Measurements from ENCODE around the gene KCNAB1. TPM values are rescaled to one million over a fixed set of nuclear protein-coding genes. Genes with fewer than 3 reads are reported as not detected.
"Not testable (repeated sequence)": the region's sequence is repeated elsewhere in the genome, so short reads cannot be mapped to it uniquely, and the experiment has no call there.

KCNAB1 gene
- total RNA-seq, 3 donors from 2014 or later, result 3.9 to 8.3 (median 5.4) TPM

GRCh38 chr3:156230278-156230900, 110.0 kb downstream of the KCNAB1 start:
- no peaks in the 10 kb centered on the region for H3K36me3 ChIP-seq
- no peaks in the 10 kb centered on the region for H3K27me3 ChIP-seq
- H3K9me3 ChIP-seq, result no peaks in the 10 kb centered on the region
- no peak for DNase-seq (ENCODE audit: low spot score in 2 of 2)
- TF ChIP-seq POLR2A (IDR thresholded peaks at IDR 0.05), result no peak
- TF ChIP-seq POLR2AphosphoS5 (IDR thresholded peaks at IDR 0.05), result no peak
- no peak for TF ChIP-seq CTCF (IDR thresholded peaks at IDR 0.05)
- intact Hi-C loops (cut with DNase I; ENCODE audit: low total_unique reads), result no loop called here
- H3K4me3 ChIP-seq, result no peak overlapping the region
- H3K27ac ChIP-seq, result no peak overlapping the region
- no peaks in the 10 kb centered on the region for H3K4me1 ChIP-seq

- DNase-seq (ENCODE audit: low spot score in 2 of 2); H3K36me3 ChIP-seq; H3K9me3 ChIP-seq; H3K4me1 ChIP-seq; intact Hi-C loops (cut with DNase I; ENCODE audit: low total_unique reads); H3K27ac ChIP-seq; H3K4me3 ChIP-seq; H3K27me3 ChIP-seq: not testable (repeated sequence)
Measured at GRCh38 chr3:156231221-156231620, 110.8 kb downstream of the KCNAB1 start.

- Histone ChIP-seq H3K4me1 (no peaks in the 10 kb centered on the region), H3K36me3 (no peaks in the 10 kb centered on the region), H3K9me3 (no peaks in the 10 kb centered on the region), H3K27me3 (no peaks in the 10 kb centered on the region), H3K27ac (no peak overlapping the region), H3K4me3 (no peak overlapping the region)
- no peak for DNase-seq (ENCODE audit: low spot score in 2 of 2)
- intact Hi-C loops (cut with DNase I; ENCODE audit: low total_unique reads), result no loop called here
- TF ChIP-seq CTCF (IDR thresholded peaks at IDR 0.05) (no peak), POLR2A (IDR thresholded peaks at IDR 0.05) (no peak), POLR2AphosphoS5 (IDR thresholded peaks at IDR 0.05) (no peak)
Measured at GRCh38 chr3:156233876-156234275, 113.5 kb downstream of the KCNAB1 start.

- Histone ChIP-seq H3K27me3 (no peaks in the 10 kb centered on the region), H3K9me3 (no peaks in the 10 kb centered on the region), H3K4me1 (no peaks in the 10 kb centered on the region), H3K4me3 (no peak overlapping the region), H3K27ac (no peak overlapping the region), H3K36me3 (no peaks in the 10 kb centered on the region)
- no peak for TF ChIP-seq CTCF (IDR thresholded peaks at IDR 0.05)
- no peak for TF ChIP-seq POLR2AphosphoS5 (IDR thresholded peaks at IDR 0.05)
- TF ChIP-seq POLR2A (IDR thresholded peaks at IDR 0.05), result no peak
- intact Hi-C loops (cut with DNase I; ENCODE audit: low total_unique reads), result no loop called here
- no peak for DNase-seq (ENCODE audit: low spot score in 2 of 2)
Measured at GRCh38 chr3:156236556-156237260, 116.3 kb downstream of the KCNAB1 start.

- no peak for DNase-seq (ENCODE audit: low spot score in 2 of 2)
- Histone ChIP-seq H3K27me3 (no peaks in the 10 kb centered on the region), H3K9me3 (no peaks in the 10 kb centered on the region), H3K4me3 (no peak overlapping the region), H3K36me3 (no peaks in the 10 kb centered on the region), H3K4me1 (no peaks in the 10 kb centered on the region), H3K27ac (no peak overlapping the region)
- TF ChIP-seq POLR2AphosphoS5 (IDR thresholded peaks at IDR 0.05), result no peak
- no peak for TF ChIP-seq POLR2A (IDR thresholded peaks at IDR 0.05)
- TF ChIP-seq CTCF (IDR thresholded peaks at IDR 0.05), result no peak
- intact Hi-C loops (cut with DNase I; ENCODE audit: low total_unique reads), result no loop called here
Measured at GRCh38 chr3:156240642-156241041, 120.3 kb downstream of the KCNAB1 start.

All from breast epithelium (tissue), 4 donors.